SK-N-SH treated with all-trans-retinoic acid at 6 μM for 48 hours (cell line): Measurements from ENCODE around the gene ATP5F1C.

ENCODE experiments used
- ARNTL ChIP-seq: fragments of 450-650 bp; formaldehyde crosslinking; IDR thresholded peaks from 2 replicates; pipeline ENCODE4 v1.5.0; 2020; ENCODE audit warnings: low read depth, mild to moderate bottlenecking, moderate library complexity, borderline replicate concordance
- GLIS3 ChIP-seq: fragments of 250-450 bp; sonication (Bioruptor Pico); IDR thresholded peaks from 2 replicates; pipeline ENCODE4 v1.5.0; 2020; ENCODE audit warnings: mild to moderate bottlenecking, moderate library complexity
- OSR1 ChIP-seq: fragments of 250-450 bp; sonication (Bioruptor Pico); IDR thresholded peaks from 2 replicates; pipeline ENCODE4 v1.8.0; 2022; ENCODE audit warnings: moderate library complexity, mild to moderate bottlenecking, inconsistent platforms
- RARB ChIP-seq: fragments of 250-450 bp; sonication (Bioruptor Pico); IDR thresholded peaks from 2 replicates; pipeline ENCODE4 v1.8.0; 2021; ENCODE audit warnings: mild to moderate bottlenecking, moderate library complexity
- TCF4 ChIP-seq: fragments of 250-450 bp; sonication (Bioruptor Pico); IDR thresholded peaks from 2 replicates; pipeline ENCODE4 v1.8.0; 2021; ENCODE audit warnings: mild to moderate bottlenecking, moderate library complexity, borderline replicate concordance
- ZFP3 ChIP-seq: fragments of 250-450 bp; sonication (Bioruptor Pico); IDR thresholded peaks from 2 replicates; pipeline ENCODE4 v1.5.0; 2020; ENCODE audit warnings: mild to moderate bottlenecking, moderate library complexity
- ZFP30 ChIP-seq: fragments of 450-650 bp; formaldehyde crosslinking; IDR thresholded peaks from 2 replicates; pipeline ENCODE4 v1.5.0; 2022; ENCODE audit warnings: mild to moderate bottlenecking, moderate library complexity
- ZNF8 ChIP-seq: fragments of 450-650 bp; formaldehyde crosslinking; IDR thresholded peaks from 2 replicates; pipeline ENCODE4 v1.5.0; 2020; ENCODE audit warnings: mild to moderate bottlenecking, moderate library complexity
- TF ChIP-seq, protein P1 (sequence below): fragments of 250-450 bp; sonication (Bioruptor Pico); IDR thresholded peaks from 2 replicates; pipeline ENCODE4 v1.5.1; 2020; ENCODE audit warnings: low read depth, mild to moderate bottlenecking, moderate library complexity
- TF ChIP-seq, protein P2 (sequence below): fragments of 250-450 bp; sonication (Bioruptor Pico); IDR thresholded peaks from 2 replicates; pipeline ENCODE4 v1.5.0; 2020; ENCODE audit warnings: mild to moderate bottlenecking, moderate library complexity

DNA sequence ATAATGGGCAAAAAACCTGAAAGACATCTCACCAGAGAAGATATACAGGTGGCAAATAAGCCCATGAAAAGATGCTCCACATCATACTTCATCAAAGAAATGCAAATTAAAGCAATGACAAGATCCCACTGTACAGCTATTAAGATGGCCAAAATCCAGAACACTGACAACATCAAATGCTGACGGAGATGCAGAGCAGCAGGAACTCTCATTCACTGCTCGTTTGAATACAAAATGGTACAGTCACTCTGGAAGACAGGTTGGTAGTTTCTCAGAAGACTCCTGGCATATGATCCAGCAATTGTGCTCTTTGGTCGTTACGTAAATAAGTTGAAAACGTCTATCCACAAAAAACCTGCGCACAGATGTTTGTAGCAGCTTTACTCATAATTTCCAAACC is 35.7 kb upstream of the ATP5F1C start:
- TF ChIP-seq, protein P1, sequence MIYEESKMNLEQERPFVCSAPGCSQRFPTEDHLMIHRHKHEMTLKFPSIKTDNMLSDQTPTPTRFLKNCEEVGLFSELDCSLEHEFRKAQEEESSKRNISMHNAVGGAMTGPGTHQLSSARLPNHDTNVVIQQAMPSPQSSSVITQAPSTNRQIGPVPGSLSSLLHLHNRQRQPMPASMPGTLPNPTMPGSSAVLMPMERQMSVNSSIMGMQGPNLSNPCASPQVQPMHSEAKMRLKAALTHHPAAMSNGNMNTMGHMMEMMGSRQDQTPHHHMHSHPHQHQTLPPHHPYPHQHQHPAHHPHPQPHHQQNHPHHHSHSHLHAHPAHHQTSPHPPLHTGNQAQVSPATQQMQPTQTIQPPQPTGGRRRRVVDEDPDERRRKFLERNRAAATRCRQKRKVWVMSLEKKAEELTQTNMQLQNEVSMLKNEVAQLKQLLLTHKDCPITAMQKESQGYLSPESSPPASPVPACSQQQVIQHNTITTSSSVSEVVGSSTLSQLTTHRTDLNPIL (CRISPR knock-in tag) = no peak
- TF ChIP-seq, protein P2, sequence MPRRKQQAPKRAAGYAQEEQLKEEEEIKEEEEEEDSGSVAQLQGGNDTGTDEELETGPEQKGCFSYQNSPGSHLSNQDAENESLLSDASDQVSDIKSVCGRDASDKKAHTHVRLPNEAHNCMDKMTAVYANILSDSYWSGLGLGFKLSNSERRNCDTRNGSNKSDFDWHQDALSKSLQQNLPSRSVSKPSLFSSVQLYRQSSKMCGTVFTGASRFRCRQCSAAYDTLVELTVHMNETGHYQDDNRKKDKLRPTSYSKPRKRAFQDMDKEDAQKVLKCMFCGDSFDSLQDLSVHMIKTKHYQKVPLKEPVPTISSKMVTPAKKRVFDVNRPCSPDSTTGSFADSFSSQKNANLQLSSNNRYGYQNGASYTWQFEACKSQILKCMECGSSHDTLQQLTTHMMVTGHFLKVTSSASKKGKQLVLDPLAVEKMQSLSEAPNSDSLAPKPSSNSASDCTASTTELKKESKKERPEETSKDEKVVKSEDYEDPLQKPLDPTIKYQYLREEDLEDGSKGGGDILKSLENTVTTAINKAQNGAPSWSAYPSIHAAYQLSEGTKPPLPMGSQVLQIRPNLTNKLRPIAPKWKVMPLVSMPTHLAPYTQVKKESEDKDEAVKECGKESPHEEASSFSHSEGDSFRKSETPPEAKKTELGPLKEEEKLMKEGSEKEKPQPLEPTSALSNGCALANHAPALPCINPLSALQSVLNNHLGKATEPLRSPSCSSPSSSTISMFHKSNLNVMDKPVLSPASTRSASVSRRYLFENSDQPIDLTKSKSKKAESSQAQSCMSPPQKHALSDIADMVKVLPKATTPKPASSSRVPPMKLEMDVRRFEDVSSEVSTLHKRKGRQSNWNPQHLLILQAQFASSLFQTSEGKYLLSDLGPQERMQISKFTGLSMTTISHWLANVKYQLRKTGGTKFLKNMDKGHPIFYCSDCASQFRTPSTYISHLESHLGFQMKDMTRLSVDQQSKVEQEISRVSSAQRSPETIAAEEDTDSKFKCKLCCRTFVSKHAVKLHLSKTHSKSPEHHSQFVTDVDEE (CRISPR knock-in tag) = no peak
- TF ChIP-seq ZFP30 (CRISPR knock-in tag) (no peak), ZNF8 (CRISPR knock-in tag) (no peak), ARNTL (CRISPR knock-in tag) (no peak), TCF4 (CRISPR knock-in tag) (no peak), ZFP3 (no peak), RARB (no peak), GLIS3 (CRISPR knock-in tag) (no peak), OSR1 (no peak)
